Stimulated activated CD4-positive, alpha-beta T cell treated with anti-CD3 and anti-CD28 coated beads, Interleukin-1b, Interleukin-23, amount 100 ng/mL, for 1 hour (primary cell): ENCODE measurements around the gene SLIT3.

ENCODE experiments used
- DNase-seq, 2 donors: peaks; one replicate each; pipeline ENCODE4 v3.0.0-alpha.2; 2020; ENCODE audit warnings: low read depth in 2 of 2

SLIT3 gene

DNA sequence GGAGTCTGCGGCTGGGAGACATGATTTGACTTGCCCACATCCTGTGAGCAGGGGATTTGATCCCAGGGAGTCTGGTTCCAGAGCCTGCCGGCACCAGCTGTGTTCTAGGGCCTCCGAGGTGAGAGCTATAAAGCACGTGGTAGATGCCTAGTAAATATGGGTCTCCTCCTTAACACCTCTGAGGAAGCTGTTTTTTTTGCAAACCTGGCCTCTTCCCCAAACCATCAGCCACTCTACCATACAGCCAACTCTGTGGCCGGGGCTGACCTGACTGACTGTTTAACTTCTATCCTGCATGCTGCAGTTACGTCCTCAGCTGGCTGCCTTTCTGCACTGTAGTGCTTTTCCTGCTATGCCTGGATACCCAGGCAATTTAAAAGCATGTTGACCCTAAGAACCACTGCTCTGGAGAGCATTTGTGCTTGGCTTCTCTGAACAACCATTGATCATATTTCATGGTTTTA, 220.5 kb downstream of the SLIT3 start:
- DNase-seq: no peak

DNA sequence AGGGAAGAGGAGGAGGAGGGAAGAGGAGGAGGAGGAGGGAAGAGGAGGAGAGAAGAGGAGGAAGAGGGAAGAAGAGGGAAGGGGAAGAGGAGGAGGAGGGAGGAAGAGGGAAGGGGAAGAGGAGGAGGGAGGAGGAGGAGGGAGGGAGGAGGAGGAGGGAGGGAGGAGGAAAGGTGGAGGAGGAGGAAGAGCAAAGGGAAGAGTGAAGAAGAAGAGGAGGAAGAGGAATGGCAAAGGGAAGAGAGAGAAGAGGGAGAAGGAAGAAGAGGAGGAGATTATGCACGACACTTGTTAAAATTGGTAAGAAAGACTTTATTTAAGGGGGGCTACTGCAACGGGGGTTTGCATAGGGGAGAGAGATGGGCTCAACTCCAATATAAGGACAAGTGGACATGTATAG, 221.2 kb downstream of the SLIT3 start:
- DNase-seq: no peak

DNA sequence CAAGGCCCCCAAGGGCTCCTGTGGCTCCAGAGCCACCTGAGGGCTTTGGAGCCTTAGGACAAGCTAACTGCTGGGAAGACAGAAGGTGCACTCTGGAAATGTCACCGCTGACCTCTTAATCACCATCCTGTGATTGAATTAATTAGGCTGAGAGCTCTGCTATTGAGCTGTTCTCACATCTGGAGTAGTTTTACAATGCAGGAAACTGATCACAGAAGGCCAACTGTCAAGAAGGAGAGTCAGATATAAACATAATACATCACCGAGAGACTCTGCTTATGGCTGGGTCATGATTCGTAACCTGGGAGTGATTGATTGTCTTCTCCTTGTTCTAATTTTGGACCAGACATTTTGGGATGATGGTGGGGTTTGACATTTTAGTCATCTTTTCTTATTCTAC, 226.1 kb downstream of the SLIT3 start:
- no peak for DNase-seq

DNA sequence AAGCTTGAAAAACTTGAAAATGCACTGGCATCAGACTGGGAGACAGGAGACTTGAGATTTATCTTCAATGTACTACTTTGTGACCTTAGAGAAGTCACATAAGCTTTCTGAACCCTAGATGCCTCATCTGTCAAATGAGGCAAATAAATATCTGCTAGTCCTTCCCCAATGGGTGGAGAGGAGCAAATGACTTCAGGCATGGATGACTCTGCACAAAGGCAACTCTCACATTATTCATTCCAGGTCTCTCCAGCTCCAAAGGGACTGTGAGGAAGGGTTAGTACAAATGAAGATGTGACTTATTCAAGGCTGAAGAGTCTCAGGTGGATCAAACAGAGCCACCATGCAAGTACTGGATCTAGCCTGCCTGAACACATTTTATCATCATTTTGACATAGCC, 228.7 kb downstream of the SLIT3 start:
- DNase-seq: no peak

DNA sequence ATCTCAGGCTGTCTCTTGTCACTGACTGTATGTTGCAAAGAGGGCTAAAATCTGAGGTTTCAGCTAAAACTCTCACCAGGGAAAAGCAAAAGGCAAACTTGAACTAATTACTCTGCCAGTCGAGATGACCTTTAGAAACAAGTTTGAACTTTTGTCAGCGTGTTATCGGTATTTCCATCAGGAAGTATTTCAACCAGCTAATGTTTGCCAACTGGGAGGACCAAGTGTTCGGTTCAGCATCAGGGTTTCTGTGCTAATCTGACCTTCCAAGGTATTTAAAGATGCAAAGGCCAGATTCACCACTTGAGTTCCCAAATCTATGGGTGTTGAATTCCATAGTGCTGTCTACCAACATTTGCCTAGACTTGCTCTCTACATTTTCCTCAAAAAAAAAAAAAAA, 230.5 kb downstream of the SLIT3 start:
- no peak for DNase-seq

DNA sequence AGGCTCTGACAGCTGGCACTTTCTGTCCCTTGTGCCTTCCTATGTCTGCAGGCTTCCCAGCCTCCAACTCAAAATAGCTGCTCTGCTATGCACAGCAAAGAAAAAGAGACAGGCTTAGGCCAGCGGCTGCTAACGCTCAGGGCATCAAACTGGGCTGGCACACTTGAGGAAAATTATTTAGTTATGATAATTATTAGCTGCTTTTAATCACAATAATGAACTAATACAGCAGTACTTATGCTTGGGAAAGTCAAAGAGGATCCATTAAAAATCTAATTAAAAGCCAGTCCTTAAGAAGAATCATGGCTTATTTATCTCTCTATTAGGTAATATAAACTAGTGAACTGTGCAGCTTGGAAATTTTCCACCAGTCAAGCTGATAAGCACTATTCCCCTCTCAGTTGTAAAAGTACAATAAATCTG, 233.2 kb downstream of the SLIT3 start:
- DNase-seq: no peak

DNA sequence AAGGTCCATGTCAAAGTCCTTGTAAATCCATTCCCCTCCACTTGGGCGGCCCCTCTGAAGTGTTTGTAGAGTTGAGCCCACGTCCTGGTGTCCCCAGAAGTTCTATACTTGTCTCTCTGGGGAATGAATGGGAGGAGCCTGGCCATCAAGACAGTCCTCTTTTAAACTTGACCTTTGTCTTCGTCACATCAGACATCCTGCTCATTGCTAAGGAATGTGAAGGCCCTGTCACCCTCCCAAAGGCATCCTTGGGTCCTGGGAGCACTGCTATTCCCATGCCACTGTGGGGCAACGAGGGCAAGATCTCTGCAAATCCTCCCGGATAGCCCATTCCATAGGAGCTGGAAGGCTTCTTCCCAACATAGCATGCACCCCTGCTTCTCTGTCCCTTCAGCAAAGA, 235.5 kb downstream of the SLIT3 start:
- DNase-seq: no peak

DNA sequence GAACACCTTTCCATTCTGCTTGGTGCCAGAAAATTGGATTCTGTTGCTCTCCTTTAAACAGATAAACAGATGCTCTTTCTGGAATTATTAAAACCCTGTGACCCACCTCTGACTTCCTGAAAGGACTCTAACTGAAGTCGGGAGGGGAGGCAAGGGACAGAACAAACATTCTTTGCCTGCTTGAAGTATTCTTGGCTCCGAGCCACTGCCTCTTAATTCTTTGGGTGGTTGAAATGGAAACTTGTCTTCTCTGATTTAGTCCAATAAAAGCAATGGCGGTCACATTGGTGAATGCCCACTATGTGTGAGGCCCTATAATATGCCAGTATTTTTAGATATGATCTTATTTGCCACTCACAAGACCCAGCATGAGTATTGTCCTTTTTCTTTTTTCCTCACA, 236.8 kb downstream of the SLIT3 start:
- no peak for DNase-seq

DNA sequence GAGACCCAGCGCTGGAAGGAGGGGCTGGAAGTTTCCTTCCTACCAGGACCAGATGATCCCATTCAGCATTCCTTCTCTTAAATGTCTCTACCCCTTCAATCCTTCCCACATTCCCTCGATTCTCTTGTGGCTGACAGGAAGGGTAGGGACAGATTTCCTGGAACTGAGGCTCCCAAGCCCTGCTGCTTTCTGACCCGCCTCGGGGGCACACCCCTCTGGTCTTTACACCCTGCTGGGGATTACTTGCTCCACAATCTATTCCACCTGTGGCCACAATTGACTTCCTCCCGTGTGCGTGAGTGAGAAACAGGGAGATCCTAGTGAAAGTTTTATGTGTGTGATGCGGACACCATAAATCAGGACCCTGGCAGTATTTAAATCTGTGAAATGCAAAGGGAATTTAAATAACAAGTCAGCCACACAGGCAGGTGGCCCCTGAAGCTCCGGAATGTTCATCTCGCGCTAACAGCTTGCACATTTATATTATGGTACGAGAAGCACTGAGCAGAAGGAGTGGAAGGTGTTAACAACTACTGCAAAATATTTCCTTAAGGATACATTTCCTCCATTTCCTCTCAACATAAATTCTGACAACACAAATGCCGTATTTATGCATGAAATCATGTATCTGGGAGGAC, 237.5 kb downstream of the SLIT3 start:
- no peak for DNase-seq

DNA sequence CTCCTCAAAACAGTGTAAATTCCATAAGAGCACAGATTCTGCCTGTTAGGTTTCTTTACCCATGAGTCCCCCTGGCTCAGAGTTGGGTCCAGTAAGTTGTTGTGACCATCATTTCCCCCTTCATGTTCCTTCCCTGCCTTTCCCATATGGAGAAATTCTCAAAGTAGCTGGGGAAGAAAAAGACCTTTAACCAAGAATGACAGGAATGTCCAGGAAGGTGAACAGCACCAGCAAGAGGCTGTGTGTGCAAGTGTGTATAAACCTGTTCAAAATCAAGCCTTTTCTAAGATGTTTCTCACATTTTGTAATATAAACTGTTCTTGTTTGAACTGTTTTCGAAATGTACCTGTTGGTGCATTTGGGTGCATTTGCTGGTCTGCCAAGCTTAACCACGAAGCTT, 238.2 kb downstream of the SLIT3 start:
- DNase-seq: no peak

DNA sequence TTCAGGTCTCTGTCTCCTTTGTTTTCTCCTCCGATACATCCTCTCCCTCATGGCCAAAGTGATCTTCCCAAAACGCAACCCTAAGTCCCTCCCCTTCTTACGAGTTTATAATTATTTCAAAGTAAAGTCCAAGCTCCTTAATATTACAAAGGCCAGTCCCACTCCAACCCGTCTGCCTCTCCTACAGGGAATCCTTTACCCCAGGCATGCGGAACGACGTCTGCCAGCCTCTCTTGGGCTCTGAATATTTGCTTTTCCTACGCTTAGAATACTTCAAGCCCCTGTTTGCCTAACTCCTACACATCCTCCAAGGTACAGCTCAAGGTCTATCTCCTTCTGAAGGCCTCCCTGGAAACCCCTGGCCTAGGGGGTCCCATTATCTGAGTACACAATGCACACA, 246.4 kb downstream of the SLIT3 start:
- no peak for DNase-seq

DNA sequence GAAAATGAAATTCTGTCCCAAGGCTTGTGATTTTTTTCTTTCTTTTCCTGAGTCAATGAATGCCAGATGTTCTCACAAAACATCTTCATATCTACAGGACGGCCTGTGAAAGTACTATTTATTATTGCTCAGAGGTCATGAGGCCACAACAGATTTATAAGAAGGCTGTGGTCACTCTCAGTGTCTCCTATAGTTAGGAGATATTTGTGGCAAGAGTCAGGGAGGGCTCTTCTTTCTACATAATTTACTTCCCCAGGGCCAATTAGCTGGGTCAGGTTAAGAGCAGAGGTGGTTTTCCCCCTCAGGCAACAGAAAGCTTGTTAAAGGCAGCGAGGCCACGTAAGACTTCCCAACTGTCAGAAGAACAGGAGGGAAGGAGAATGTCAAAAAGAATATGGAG, 248.7 kb downstream of the SLIT3 start:
- DNase-seq: no peak

DNA sequence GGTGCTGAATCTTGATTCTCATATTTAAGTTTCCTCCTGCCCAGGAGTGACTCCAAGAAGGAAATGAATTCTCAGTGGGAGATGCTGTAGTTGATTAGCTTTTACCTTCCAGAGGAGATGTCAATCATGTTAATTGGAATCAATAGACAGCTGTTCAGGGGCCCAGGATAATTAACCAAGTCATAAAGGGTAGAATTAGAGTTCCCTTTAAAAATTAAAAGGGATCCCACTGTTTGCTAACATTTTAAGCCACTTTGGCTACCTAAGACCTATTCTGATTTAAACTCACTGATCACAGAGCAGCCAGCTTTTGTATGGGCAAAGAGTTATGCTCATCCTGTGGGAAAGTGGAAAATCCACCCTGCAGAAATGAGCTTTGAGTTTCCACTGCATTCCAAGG, 249.6 kb downstream of the SLIT3 start:
- no peak for DNase-seq

DNA sequence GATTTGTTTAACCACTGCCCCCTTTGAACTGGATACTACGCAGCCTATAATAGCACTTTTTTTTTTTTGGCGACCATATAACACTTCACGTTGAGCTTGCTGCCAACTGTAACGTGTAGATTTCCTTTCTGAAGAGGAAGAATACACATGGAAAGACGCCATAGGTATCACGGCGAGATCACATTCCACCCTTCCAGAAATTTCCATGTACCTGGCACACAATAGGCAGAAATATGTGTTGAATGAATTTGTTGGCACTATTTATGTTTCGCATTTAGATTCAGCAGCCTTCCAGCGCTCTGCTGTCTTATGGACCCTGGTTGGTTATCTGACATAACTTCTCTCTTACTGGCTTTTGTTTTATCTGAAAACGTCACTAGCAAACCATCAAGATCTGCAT, 250.3 kb downstream of the SLIT3 start:
- no peak for DNase-seq

DNA sequence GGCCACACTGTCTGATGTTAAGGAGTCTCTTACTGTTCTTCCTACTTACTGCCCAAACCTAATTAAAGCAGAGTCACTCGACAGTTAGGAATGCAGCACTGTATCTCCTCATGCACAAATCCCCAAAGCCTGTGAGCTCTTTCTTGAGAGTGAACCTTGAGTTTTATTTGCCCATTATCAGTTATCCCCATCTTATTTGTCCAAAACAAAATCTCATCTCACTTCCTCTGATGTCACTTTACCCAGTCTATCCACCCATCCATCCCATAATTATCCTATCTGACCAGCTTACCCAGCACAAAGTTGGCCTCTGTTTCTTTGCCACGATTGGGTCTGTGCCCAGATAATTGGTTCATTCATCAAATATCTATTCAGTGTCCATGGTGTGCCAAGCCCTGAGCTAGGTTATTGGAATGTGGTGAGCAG, 250.8 kb downstream of the SLIT3 start:
- DNase-seq: no peak

DNA sequence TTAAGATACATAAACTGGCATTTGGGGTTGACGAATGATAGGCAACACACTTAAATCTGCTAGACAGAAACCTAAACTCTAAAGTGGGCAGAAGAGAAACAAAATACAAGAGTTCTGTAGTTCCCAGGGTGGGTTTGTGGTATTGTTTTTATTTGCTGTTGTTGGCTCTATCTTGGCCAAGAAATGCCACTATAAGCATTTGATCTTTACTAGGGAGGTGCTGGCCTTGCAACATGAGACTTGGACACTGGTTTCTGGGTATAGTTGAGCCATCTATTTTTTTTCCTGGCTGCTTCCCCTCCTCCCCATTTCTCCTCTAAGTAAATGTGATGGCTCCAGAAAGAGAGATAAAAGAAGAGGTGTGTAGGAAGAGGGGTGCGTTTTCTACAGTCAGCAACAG, 251.2 kb downstream of the SLIT3 start:
- DNase-seq: no peak

DNA sequence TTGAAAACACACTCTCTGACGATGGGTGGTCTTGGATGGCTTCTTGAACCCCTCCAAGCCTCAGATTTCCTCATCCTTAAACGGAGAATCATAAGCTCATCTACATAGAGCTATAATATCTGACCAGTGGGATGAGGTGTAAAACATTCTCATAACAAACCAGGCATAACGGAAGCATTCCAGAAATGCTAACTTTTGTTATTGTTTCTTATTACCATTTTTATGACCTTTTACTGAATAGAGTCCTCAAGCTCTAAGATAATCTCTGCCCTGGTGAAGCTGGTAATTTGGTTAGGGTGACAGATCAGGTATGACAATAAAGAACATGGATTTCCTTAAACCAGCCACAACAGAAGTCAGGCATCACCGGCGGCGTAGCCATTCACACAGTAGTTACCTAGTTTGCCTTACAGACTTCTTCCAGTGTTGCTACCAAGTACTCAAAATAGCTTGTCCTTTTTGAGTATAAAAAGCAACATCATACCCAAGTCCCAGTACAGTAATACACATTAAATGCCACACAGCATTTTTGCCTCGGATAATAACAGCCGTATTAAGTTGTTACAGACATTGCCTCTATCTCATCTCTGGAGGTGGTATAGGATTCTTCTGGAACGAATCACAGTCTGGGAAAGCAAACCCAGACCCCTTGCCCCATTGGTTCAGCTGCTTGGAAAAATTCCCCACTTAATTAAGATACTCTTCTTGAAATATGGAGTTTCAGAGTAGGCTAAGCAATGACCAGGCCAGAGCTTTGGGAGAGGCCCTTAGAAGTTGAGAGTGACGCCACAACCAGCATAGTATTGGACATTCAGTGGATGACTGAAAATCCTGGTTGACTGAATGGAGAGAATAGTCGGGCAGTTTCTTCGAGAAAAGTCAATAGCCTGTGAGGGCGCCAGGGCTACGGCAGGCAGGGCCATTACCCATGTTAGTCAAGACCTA, 252.5 kb downstream of the SLIT3 start:
- DNase-seq: no peak

DNA sequence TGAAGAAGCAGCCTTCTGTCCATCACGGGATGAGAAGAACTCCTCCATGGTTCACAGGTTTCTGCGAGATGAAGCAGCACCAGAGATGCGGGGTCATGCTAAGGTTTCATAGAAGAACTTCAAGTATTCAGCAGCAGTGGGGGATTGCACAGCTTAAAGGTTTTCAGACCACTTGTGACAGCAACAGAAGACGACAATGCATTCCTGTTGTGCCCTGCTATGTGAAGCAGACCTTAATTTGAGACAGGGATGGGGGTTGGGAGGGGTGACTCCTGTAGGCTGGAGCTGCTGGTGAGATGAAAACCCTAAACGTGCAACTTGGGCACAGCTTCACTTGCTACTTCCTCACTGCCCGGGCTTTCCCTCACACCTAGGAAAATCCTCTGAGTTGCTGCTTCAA, 256.0 kb downstream of the SLIT3 start:
- DNase-seq: no peak

DNA sequence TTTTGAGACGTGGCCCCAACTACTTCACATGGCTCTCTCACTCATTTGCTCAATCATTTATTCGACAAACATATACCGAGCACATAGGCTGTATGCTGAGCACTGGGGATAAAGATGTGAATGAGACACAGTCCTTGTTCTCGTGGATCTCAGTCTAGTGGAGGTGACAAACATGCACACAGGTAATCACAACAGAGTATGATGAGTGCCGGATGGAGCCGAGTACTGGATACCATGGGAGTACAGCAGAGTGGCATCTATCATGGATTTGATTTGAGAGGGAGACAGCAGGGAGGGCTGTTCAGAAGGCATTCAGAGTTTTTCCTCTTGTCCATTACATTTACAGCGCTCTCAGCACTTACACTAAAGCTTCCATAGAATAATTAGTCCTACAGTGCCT, 259.8 kb downstream of the SLIT3 start:
- DNase-seq: no peak

DNA sequence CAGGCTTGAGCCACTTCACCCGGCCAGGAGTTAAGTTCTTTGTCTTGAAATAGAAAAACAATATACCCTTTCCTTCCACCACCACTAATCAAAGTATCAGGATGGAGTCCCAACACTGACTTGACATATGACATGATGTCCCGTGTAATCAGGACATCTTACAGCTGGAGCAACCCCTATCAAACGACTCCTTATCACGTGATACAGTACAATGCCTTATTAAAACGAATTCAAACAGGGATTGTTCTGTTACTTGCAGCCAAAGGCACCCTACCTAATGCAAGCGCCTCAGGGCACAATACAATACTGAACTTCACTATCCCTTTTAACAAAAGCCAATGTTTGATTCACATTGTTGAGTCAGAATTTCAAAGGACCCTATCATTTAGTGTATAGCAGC, 261.3 kb downstream of the SLIT3 start:
- DNase-seq: no peak

DNA sequence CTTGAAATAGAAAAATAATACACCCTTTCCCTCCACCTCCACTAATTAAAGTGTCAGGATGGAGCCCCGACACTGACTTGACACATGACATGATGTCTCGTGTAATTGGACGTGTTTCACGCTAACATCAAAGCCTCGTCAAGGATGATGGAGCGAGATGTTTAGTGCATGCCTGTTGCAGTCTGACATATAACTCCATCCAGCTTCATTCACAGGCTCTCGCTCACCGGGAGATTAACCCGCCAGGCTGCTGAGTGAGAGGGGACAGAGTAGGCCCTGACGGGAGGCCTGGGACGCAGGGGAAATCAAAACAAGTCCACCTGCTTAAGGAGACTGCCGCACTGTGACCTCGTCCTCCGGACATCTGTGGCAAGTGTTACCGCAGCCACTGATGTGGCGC, 263.5 kb downstream of the SLIT3 start:
- DNase-seq: no peak

DNA sequence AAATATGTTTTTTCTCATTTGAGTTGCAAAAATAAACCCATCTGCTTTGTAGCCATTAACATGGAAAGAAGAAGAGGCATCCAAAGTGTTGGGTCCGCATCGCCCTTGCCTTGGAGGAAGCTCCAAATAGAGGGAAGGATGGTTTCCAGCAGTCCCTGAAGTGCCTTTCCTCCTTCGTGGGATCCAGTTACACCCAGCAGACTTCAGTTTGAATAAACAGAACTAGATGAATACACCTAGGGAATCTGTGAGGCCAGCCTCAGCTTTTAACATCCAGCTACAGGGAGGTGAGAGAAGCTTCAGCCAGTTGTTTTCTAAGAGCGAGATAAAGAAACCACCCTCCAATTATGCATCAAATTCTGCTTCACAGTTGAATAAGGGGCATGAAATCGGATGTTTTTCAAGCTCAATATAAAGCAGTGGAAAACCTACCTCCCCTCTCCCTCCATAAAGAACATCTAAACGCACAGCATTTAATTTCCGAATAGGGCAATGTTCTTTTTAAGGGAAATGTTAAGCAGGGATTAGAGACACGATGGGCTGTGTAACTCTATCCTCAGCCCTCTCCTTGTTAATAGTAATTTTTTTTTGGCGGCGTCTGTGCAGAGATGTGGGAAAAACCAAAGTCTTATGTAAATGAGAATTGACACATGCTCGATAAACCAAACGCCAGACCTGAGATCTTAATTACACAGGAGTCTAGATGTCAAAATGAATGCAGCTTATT, 264.7 kb downstream of the SLIT3 start:
- no peak for DNase-seq
